Common myeloid progenitor, CD34-positive (primary cell): ENCODE results near the gene MFSD12.
"Not testable (repeated sequence)": the region's sequence is repeated elsewhere in the genome, so short reads cannot be mapped to it uniquely, and the experiment has no call there.

Experiments used
- CTCF ChIA-PET: fragments of 350-600 bp; sonication (Branson Sonifier 250); formaldehyde crosslinking; loops from one replicate; lab custom pipeline; 2021; ENCODE audit warnings: antibody characterized with exemption; lab: Charles Lee
- POLR2A ChIA-PET: fragments of 350-600 bp; sonication (Branson Sonifier 250); formaldehyde crosslinking; loops from one replicate; lab custom pipeline; 2021; ENCODE audit warnings: antibody characterized with exemption; lab: Charles Lee
- DNase-seq, 3 donors: peaks; one replicate each; pipeline versions ENCODE4 v3.0.0 to v3.0.0-alpha.2; 2013
- H3K27ac ChIP-seq, 2 experiments: 1 replicate in 1 of 2; 2 replicates in 1 of 2; pipeline ENCODE4 v1.7.0; 2013; ENCODE audit warnings: inconsistent platforms in 2 of 2, low read length in 2 of 2, mild to moderate bottlenecking in 2 of 2, low read depth in 1 of 2, moderate library complexity in 1 of 2; ENCODE audit not compliant: severe bottlenecking in 2 of 2, insufficient read depth in 1 of 2, poor library complexity in 1 of 2
- H3K27me3 ChIP-seq, 5 experiments: replicated peaks in 2 of 5; 1 replicate in 3 of 5; 2 replicates in 2 of 5; pipeline versions ENCODE4 v1.6.1 to v1.7.0; 2013; ENCODE audit warnings: low read length in 4 of 5, mild to moderate bottlenecking in 2 of 5, moderate library complexity in 2 of 5, inconsistent platforms in 1 of 5; ENCODE audit not compliant: insufficient read depth in 5 of 5, control insufficient read depth in 4 of 5
- H3K36me3 ChIP-seq, 4 experiments: 1 replicate in 2 of 4; 2 replicates in 2 of 4; pipeline versions ENCODE4 v1.6.1 to v1.7.0; 2013; ENCODE audit warnings: low read length in 3 of 4, control low read depth in 1 of 4, mild to moderate bottlenecking in 1 of 4; ENCODE audit not compliant: control insufficient read depth in 4 of 4, insufficient read depth in 4 of 4
- H3K4me1 ChIP-seq, 4 experiments: 1 replicate in 3 of 4; 2 replicates in 1 of 4; pipeline versions ENCODE4 v1.6.1 to v1.7.1; 2013; ENCODE audit warnings: low read length in 3 of 4, mild to moderate bottlenecking in 3 of 4, control low read depth in 1 of 4, inconsistent platforms in 1 of 4, moderate library complexity in 1 of 4; ENCODE audit not compliant: control insufficient read depth in 4 of 4, insufficient read depth in 4 of 4; ENCODE audit errors: control extremely low read depth in 1 of 4
- H3K4me3 ChIP-seq, 7 experiments: 1 replicate in 4 of 7; 2 replicates in 3 of 7; pipeline versions ENCODE4 v1.5.1 to v1.7.0; 2013; ENCODE audit warnings: mild to moderate bottlenecking in 7 of 7, low read length in 6 of 7, moderate library complexity in 6 of 7, inconsistent platforms in 2 of 7, low read depth in 2 of 7, control low read depth in 1 of 7; ENCODE audit not compliant: insufficient read depth in 4 of 7, control insufficient read depth in 1 of 7; ENCODE audit errors: extremely low read depth in 1 of 7
- H3K9me3 ChIP-seq, 5 experiments: 1 replicate in 4 of 5; 2 replicates in 1 of 5; pipeline versions ENCODE4 v1.6.1 to v1.7.1; 2013; ENCODE audit warnings: low read length in 4 of 5, mild to moderate bottlenecking in 2 of 5, inconsistent platforms in 1 of 5, low read depth in 1 of 5, moderate library complexity in 1 of 5; ENCODE audit not compliant: control insufficient read depth in 4 of 5, insufficient read depth in 2 of 5; ENCODE audit errors: control extremely low read depth in 1 of 5
- WGBS: methylation state at CpG from one replicate; pipeline ENCODE4 v1.1.5; 2013; ENCODE audit not compliant: insufficient coverage; 5-methylcytosine and 5-hydroxymethylcytosine counted together

The MFSD12 gene

DNA sequence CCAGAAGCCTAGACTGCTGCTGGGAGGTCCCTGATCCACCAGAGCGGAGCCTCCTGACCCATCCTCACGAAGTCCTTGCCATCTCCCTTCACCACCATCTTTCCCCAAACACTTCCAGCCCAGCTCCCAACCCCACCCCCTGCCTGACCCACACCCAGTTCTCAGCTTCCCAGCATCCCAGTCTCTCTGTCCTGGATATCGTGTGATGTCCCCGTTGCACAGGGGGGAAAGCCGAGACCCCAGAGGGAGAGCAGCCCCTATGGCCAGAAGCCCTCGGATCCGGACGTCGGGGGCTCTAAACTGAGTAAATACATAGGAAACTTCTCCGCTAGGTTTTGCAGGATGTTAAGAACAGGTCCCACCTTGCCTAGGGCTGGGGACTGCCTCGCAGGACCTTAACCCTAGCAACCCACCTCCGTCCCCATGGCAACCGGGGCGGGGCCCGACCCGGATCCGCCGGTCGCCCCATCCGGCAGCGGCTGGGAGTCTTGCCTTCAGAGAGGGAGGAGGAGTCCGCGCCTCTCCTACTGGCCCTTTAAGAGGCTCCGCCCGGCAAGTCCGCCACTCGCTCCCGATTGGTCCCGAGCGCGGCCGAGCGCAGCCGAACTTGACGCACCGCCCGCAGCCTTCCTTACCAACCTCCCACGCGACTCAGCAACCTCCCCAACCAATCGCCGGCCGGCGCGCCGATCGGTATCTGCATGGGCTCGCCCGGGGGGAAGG, 14.9 kb upstream of the MFSD12 start:
- whole genome bisulfite sequencing: 4% methylated on average over 28 of the region's 48 CpGs
- no peaks in the 10 kb centered on the region for H3K27me3 ChIP-seq
- H3K4me1 ChIP-seq: peaks cover 0 to 27% (median 17%) of the 10 kb centered on the region in 4 experiments
- H3K36me3 ChIP-seq: peaks cover 0 to 19% (median 7%) of the 10 kb centered on the region in 4 experiments
- DNase-seq: peak; percentile 100
- CTCF ChIA-PET: no interaction called here
- H3K9me3 ChIP-seq: no peaks in the 10 kb centered on the region
- H3K27ac ChIP-seq: peak overlapping the region; percentile 40 to 70
- peak overlapping the region; percentile 33 to 78 (median 65) for H3K4me3 ChIP-seq
- POLR2A ChIA-PET: interaction anchor here (0.6 kb wide), 1 partner anchor 1994 kb away, joined by 7 read pairs; no protein-coding TSS in a partner anchor

DNA sequence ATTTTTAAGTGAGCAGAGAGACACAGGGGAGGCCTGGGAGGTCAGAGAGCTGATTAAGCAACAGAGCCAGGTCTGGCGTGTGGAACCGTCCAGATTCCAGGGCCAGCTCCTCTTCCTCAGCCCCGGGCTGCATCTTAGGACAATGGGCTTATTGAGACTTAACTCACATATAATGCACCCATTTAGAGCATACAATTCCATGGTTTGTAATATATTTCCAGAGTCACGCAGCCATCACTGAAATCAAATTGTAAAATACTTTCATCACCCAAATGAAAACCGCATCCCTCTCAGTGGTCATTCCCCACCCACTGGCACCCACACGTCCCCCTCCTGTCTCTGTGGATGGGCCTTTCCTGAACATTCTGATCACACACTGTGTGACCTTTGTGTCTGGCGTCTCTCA, 13.2 kb upstream of the MFSD12 start:
- H3K9me3 ChIP-seq: no peaks in the 10 kb centered on the region
- DNase-seq: no peak
- WGBS: 100% methylated on average over 7 of the region's 7 CpGs
- H3K4me1 ChIP-seq: peaks cover 0 to 15% (median 12%) of the 10 kb centered on the region in 4 experiments
- H3K27ac ChIP-seq: no peak overlapping the region
- ChIA-PET POLR2A (interaction anchor here (0.6 kb wide), 1 partner anchor 29 kb away, joined by 3 read pairs; no protein-coding TSS in a partner anchor), CTCF (no interaction called here)
- H3K4me3 ChIP-seq: no peak overlapping the region
- peaks cover 0 to 8% (median 1%) of the 10 kb centered on the region in 4 experiments for H3K36me3 ChIP-seq
- H3K27me3 ChIP-seq: no peaks in the 10 kb centered on the region

DNA sequence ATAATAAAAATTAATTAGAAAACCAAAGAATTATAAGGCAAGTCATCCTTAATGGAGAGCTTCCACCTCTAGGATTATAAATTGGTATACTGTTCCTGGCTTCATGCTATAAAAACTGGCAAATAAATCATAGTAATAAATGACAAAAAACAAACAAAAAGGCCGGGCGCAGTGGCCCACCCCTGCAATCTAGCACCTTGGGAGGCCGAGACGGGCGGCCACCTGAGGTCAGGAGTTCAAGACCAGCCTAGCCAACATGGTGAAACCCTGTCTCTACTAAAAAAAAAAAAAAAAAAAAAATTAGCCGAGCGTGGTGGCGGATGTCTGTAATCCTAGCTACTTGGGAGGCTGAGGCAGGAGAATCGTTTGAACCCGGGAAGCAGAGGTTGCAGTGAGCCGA, 12.7 kb upstream of the MFSD12 start:
- not testable (repeated sequence) for H3K27me3 ChIP-seq, H3K27ac ChIP-seq, H3K36me3 ChIP-seq, DNase-seq, H3K4me3 ChIP-seq, H3K9me3 ChIP-seq
- ChIA-PET CTCF (interaction anchor here (1.1 kb wide), 1 partner anchor 22 kb away, joined by 4 read pairs; no protein-coding TSS in a partner anchor), POLR2A (interaction anchor here (0.6 to 0.7 kb wide), 2 partner anchors 12 to 29 kb away, joined by 3 to 4 read pairs; partner anchors contain the start of gene MFSD12)
- WGBS: 100% methylated on average over 8 of the region's 11 CpGs
- H3K4me1 ChIP-seq: peaks cover 0 to 15% (median 12%) of the 10 kb centered on the region in 4 experiments

GRCh38 chr19:3565139-3565538, 7.8 kb upstream of the MFSD12 start:
- POLR2A ChIA-PET: no interaction called here
- no peak overlapping the region for H3K4me3 ChIP-seq
- 97% methylated on average over 19 of the region's 19 CpGs for whole genome bisulfite sequencing
- H3K27me3 ChIP-seq: no peaks in the 10 kb centered on the region
- H3K9me3 ChIP-seq: no peaks in the 10 kb centered on the region
- no peak overlapping the region for H3K27ac ChIP-seq
- peaks cover 0 to 11% (median 6%) of the 10 kb centered on the region in 4 experiments for H3K4me1 ChIP-seq
- DNase-seq: no peak
- CTCF ChIA-PET: no interaction called here
- H3K36me3 ChIP-seq: no peaks in the 10 kb centered on the region

DNA sequence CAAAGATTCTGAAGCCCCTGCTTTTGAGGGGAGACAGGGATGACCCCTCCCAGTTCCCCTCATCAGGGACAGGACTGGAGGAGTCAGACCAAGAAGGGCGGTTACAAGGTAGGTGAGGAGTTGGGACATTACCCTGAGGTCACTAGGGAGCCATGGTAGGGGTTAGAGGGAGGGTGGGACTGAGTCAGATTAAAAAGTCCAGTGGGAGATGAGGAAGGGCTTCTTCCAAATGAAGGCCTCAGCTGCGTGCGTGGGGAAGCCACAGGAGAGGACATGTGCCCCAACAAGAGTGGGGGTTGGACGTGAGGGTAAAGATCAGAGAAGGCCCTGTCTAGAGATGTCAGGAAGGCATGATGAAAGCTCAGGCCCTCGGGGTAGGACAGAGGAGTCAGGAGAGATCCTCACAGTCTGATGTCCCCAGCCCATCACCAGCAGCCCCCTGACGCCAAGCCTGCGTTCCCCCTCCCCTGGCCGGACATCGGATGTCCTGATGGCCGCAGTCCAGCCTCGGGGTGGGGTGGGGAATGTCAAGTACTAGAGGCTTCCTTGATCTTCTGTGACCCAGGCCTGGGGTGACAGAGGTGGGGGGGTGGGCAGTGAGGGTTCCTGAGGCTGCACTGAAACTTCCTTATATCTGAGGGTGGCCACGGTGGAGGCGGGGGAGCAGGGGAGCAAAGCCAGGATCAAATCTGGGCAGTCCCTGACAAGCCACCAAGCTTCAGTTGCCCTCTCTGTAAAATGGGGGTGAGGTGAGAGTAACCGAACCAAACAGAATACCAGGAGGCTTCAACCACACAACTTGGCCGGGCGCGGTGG, 6.5 kb upstream of the MFSD12 start:
- POLR2A ChIA-PET: no interaction called here
- Histone ChIP-seq H3K27ac (no peak overlapping the region), H3K4me3 (no peak overlapping the region), H3K36me3 (no peaks in the 10 kb centered on the region), H3K27me3 (no peaks in the 10 kb centered on the region), H3K9me3 (no peaks in the 10 kb centered on the region), H3K4me1 (peaks cover 0 to 11% (median 8%) of the 10 kb centered on the region in 4 experiments)
- WGBS: 92% methylated on average over 12 of the region's 17 CpGs
- CTCF ChIA-PET: no interaction called here
- DNase-seq: no peak

DNA sequence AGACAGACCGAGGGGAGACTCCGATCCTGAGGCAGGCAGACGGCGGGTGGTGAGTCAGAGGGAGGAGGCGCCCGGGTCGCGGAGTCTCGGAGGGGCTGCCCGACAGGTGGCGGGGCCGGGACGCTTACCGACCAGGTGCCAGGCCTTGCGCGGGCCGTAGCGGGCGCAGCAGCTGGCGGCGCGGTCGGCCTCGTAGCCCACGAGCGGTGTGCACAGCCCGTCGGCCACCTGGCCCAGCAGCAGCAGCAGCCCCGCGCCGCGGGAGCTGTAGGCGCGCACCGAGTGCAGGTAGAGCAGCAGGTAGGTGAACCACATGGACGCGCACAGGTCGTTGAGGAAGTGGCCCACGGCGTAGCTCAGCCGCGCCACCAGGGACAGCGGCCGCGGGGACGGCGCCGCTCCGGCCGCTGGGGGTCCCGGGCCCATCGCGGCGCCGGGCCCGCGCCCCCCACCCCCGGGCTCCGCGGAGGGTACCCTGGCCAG, 367 bp downstream of the MFSD12 start:
- DNase-seq: peak in 2 of 3 donors; percentile 66 to 76
- Histone ChIP-seq H3K27ac (peak overlapping the region in 1 of 2 experiments; percentile 74), H3K9me3 (no peaks in the 10 kb centered on the region), H3K4me3 (peak overlapping the region; percentile 62 to 97 (median 87)), H3K27me3 (no peaks in the 10 kb centered on the region), H3K36me3 (peaks cover 0 to 3% (median 0%) of the 10 kb centered on the region in 4 experiments), H3K4me1 (peaks cover 6 to 63% (median 52%) of the 10 kb centered on the region in 4 experiments)
- WGBS: 0% methylated on average over 60 of the region's 60 CpGs
- ChIA-PET POLR2A (interaction anchor here (0.7 to 0.8 kb wide), 4 partner anchors 13 to 173 kb away, joined by 3 to 4 read pairs (median 3); no protein-coding TSS in a partner anchor), CTCF (interaction anchor here (0.9 to 2.9 kb wide), 7 partner anchors 9 to 52 kb away, joined by 3 to 25 read pairs (median 4); partner anchors contain the start of gene GIPC3)
